Measurements from ENCODE around the gene TMEM44.

DNA sequence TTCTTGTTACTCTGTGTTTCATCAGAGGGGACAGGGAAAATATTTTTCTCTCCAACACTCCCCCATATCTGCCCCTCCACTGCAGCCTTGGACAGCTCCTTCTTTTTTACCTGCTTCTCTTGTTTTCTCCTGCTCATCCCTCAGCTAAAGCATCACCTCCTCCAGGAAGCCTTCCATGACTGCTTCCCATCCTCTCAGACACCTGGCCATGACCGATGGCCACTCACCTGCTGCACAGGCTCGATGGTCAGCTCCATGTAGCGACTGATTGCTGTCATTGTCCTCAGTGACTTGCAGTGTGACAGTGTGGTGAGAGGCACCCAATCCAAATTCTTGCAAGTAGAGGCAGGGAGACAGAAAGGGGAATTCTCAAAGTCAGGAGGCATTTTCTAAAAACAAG is 22.5 kb downstream of the TMEM44 start:
- TF ChIP-seq, protein P1, sequence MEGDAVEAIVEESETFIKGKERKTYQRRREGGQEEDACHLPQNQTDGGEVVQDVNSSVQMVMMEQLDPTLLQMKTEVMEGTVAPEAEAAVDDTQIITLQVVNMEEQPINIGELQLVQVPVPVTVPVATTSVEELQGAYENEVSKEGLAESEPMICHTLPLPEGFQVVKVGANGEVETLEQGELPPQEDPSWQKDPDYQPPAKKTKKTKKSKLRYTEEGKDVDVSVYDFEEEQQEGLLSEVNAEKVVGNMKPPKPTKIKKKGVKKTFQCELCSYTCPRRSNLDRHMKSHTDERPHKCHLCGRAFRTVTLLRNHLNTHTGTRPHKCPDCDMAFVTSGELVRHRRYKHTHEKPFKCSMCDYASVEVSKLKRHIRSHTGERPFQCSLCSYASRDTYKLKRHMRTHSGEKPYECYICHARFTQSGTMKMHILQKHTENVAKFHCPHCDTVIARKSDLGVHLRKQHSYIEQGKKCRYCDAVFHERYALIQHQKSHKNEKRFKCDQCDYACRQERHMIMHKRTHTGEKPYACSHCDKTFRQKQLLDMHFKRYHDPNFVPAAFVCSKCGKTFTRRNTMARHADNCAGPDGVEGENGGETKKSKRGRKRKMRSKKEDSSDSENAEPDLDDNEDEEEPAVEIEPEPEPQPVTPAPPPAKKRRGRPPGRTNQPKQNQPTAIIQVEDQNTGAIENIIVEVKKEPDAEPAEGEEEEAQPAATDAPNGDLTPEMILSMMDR (IDR thresholded peaks at IDR 0.05; ENCODE audit: insufficient read depth, low read length, poor library complexity, severe bottlenecking), result no peak
- TF ChIP-seq EZH2phosphoT487 (conservative IDR thresholded peaks at IDR 0.05; ENCODE audit: low read length), result no peak
